ENCODE results near the gene CNTNAP4.

Gene CNTNAP4

GRCh38 chr16:76309639-76310335, 32.6 kb downstream of the CNTNAP4 start:
- no peak for DNase-seq

GRCh38 chr16:76311260-76311659, 34.1 kb downstream of the CNTNAP4 start:
- DNase-seq = no peak

GRCh38 chr16:76318565-76318964, 41.4 kb downstream of the CNTNAP4 start:
- no peak for DNase-seq

- DNase-seq = no peak
These were observed 51.9 kb downstream of the CNTNAP4 start for GRCh38 chr16:76329106-76329505.

GRCh38 chr16:76335180-76335974, 58.2 kb downstream of the CNTNAP4 start:
- no peak for DNase-seq

GRCh38 chr16:76336112-76336511, 58.9 kb downstream of the CNTNAP4 start:
- DNase-seq = no peak

- no peak for DNase-seq
These were observed 61.3 kb downstream of the CNTNAP4 start for GRCh38 chr16:76338472-76338871.

- DNase-seq = no peak
These were observed 66.6 kb downstream of the CNTNAP4 start for GRCh38 chr16:76343769-76344168.

GRCh38 chr16:76345163-76345661, 68.0 kb downstream of the CNTNAP4 start:
- DNase-seq = no peak

GRCh38 chr16:76346210-76346609, 69.0 kb downstream of the CNTNAP4 start:
- no peak for DNase-seq

GRCh38 chr16:76351441-76351840, 74.2 kb downstream of the CNTNAP4 start:
- DNase-seq = no peak

- DNase-seq = no peak
These were observed 83.2 kb downstream of the CNTNAP4 start for GRCh38 chr16:76360404-76360803.

- no peak for DNase-seq
These were observed 93.1 kb downstream of the CNTNAP4 start for GRCh38 chr16:76370344-76370743.

GRCh38 chr16:76371441-76371840, 94.2 kb downstream of the CNTNAP4 start:
- no peak for DNase-seq

GRCh38 chr16:76373998-76374397, 96.8 kb downstream of the CNTNAP4 start:
- DNase-seq = no peak

- DNase-seq = no peak
These were observed 99.8 kb downstream of the CNTNAP4 start for GRCh38 chr16:76376988-76377387.

GRCh38 chr16:76378020-76378419, 100.8 kb downstream of the CNTNAP4 start:
- no peak for DNase-seq

- no peak for DNase-seq
These were observed 103.9 kb downstream of the CNTNAP4 start for GRCh38 chr16:76381096-76381495.

- no peak for DNase-seq
These were observed 108.5 kb downstream of the CNTNAP4 start for GRCh38 chr16:76385601-76386230.

GRCh38 chr16:76386784-76387183, 109.6 kb downstream of the CNTNAP4 start:
- DNase-seq = no peak

- no peak for DNase-seq
These were observed 110.8 kb downstream of the CNTNAP4 start for GRCh38 chr16:76387994-76388393.

- DNase-seq = no peak
These were observed 111.9 kb downstream of the CNTNAP4 start for GRCh38 chr16:76389126-76389525.

GRCh38 chr16:76390476-76390875, 113.3 kb downstream of the CNTNAP4 start:
- DNase-seq = no peak

- no peak for DNase-seq
These were observed 119.8 kb downstream of the CNTNAP4 start for GRCh38 chr16:76396977-76397376.

All from effector CD8-positive, alpha-beta T cell (primary cell).